Spleen (tissue), 7 donors: ENCODE data around the gene RPL10.

Source experiments
- POLR2A ChIP-seq, 3 donors: fragments of 450-650 bp; IDR thresholded peaks; one replicate each; pipeline ENCODE4 v1.5.1; 2017; ENCODE audit warnings: antibody characterized with exemption in 3 of 3, mild to moderate bottlenecking in 1 of 3
- POLR2AphosphoS5 ChIP-seq, 3 donors: sonication (generic); formaldehyde crosslinking; IDR thresholded peaks; one replicate each; pipeline ENCODE4 v1.5.1; 2017; ENCODE audit warnings: antibody characterized with exemption in 3 of 3
- TF ChIP-seq, protein P1 (sequence below), 11 experiments: fragments of 200-600 bp in 7 of 11; fragments of 450-650 bp in 4 of 11; sonication (generic) in 4 of 11; IDR thresholded peaks in 8 of 11; conservative IDR thresholded peaks in 3 of 11; 1 replicate in 7 of 11; 2 replicates in 4 of 11; pipeline versions ENCODE4 v1.4.0 to v1.8.0; 2016 to 2021; ENCODE audit warnings: antibody characterized with exemption in 11 of 11, inconsistent platforms in 4 of 11, mild to moderate bottlenecking in 1 of 11
- donor health status: DM: no; HTN: no; CAD: no; lungs with moderate emphysema.
- donor health status: DM: no; HTN: no; CAD: no.
- donor health status: DM: no; HTN: no; CAD: no.

DNA sequence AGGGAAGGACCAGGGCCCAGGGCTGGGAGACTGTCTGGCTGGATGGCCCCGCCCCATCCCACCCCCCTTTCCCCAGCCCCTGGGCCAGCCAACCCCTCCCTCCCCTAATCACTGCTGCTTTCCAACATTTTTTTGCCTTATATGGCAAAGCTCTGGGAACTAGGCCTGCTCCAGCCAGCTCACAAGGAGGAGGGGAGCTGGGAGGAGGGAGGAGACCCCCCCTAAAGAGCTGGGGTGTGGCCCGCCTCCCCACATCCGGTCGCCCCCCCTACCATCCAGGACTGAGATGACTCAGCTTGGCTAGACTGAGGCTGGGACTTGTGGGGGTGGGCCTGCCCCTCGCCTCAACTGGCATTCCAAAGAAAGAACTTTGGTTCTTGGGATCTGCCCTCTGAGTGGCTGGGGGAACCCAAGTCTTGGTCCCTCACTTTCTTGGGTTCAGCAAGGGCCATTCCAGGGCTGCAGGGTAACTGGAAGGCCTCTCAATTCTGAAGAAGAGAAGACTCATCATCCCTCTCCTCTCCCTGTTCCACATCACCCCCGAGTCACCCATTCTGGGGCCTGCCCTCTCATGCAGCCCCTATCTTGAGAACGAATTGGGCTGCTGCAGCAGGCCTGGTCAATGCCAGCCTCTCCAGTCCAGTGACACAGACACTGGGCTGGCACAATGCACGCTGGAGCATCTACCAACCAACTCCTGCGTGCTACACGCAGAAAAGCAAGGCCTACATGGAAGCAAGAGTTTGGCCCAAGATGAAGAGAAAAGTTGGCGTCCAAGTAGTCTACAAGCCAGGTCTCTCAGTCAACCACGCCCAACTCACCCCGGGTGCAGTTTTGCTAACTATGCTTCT is 28.5 kb upstream of the RPL10 start:
- TF ChIP-seq POLR2A (IDR thresholded peaks at IDR 0.05), result no peak
- TF ChIP-seq, protein P1, sequence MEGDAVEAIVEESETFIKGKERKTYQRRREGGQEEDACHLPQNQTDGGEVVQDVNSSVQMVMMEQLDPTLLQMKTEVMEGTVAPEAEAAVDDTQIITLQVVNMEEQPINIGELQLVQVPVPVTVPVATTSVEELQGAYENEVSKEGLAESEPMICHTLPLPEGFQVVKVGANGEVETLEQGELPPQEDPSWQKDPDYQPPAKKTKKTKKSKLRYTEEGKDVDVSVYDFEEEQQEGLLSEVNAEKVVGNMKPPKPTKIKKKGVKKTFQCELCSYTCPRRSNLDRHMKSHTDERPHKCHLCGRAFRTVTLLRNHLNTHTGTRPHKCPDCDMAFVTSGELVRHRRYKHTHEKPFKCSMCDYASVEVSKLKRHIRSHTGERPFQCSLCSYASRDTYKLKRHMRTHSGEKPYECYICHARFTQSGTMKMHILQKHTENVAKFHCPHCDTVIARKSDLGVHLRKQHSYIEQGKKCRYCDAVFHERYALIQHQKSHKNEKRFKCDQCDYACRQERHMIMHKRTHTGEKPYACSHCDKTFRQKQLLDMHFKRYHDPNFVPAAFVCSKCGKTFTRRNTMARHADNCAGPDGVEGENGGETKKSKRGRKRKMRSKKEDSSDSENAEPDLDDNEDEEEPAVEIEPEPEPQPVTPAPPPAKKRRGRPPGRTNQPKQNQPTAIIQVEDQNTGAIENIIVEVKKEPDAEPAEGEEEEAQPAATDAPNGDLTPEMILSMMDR (IDR thresholded peaks at IDR 0.05 in 8 of 11, conservative IDR thresholded peaks at IDR 0.05 in 3 of 11), result no peak
- peak; percentile 51 to 64 (median 57) for TF ChIP-seq POLR2AphosphoS5 (IDR thresholded peaks at IDR 0.05)
